Measurements from ENCODE around the gene EEFSEC. TPM values are rescaled to one million over a fixed set of nuclear protein-coding genes. Genes with fewer than 3 reads are reported as not detected.

The EEFSEC gene
- total RNA-seq, 2 experiments from 2014 or later = 17.7 to 25.3 TPM

DNA sequence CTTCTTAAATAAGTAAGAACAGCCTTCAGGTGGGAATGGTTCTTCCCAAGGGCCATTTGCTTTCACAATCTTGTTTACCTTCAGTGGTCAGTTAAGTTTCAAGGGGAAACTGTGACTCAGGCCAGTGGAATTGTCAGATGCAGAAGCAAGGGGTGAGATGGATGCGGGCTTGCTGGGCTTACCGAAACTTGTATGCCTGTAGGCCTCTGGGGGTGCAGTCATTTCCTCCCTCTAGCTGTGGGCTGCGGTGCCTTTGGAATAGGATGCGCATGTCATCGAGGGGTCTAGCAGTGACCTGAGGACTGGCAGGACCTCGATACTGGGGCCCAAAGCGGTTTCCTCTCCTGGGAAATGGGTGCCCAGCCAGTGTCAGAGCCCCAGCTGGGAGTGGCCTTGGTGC is 121.6 kb downstream of the EEFSEC start:
- H3K79me2 ChIP-seq (ENCODE audit: insufficient read depth, low read depth, low read length) = no peaks in the 10 kb centered on the region
- no peak overlapping the region for H3K4me3 ChIP-seq (ENCODE audit: low read depth, low read length, poor library complexity, severe bottlenecking)
- CTCF ChIA-PET (ENCODE audit: unreplicated experiment) = no interaction called here
- H2AFZ ChIP-seq (ENCODE audit: low read length) = no peak overlapping the region
- no TSS peak for BruUV-seq (replicated peaks)
- H3K4me1 ChIP-seq (ENCODE audit: insufficient read depth, low read length, poor library complexity, severe bottlenecking) = no peaks in the 10 kb centered on the region
- no peaks in the 10 kb centered on the region for H4K20me1 ChIP-seq (ENCODE audit: insufficient read depth, low read length)
- H3K36me3 ChIP-seq (ENCODE audit: insufficient read depth, low read length) = no peaks in the 10 kb centered on the region
- no peaks in the 10 kb centered on the region for H3K9me2 ChIP-seq (ENCODE audit: insufficient read depth, low read length)
- intact Hi-C loops (cut with micrococcal nuclease; ENCODE audit: unreplicated experiment) = no loop called here
- H3K9me3 ChIP-seq (ENCODE audit: low read length) = no peaks in the 10 kb centered on the region
- H3K27ac ChIP-seq (ENCODE audit: low read depth, low read length, poor library complexity, severe bottlenecking) = no peak overlapping the region
- no peak for DNase-seq (ENCODE audit: low spot score)
- no peak overlapping the region for H3K4me2 ChIP-seq (ENCODE audit: low read length)
- POLR2A ChIA-PET = interaction anchor here (0.7 kb wide), 1 partner anchor 33 kb away, joined by 3 read pairs; no protein-coding TSS in a partner anchor
- TF ChIP-seq, protein P1, sequence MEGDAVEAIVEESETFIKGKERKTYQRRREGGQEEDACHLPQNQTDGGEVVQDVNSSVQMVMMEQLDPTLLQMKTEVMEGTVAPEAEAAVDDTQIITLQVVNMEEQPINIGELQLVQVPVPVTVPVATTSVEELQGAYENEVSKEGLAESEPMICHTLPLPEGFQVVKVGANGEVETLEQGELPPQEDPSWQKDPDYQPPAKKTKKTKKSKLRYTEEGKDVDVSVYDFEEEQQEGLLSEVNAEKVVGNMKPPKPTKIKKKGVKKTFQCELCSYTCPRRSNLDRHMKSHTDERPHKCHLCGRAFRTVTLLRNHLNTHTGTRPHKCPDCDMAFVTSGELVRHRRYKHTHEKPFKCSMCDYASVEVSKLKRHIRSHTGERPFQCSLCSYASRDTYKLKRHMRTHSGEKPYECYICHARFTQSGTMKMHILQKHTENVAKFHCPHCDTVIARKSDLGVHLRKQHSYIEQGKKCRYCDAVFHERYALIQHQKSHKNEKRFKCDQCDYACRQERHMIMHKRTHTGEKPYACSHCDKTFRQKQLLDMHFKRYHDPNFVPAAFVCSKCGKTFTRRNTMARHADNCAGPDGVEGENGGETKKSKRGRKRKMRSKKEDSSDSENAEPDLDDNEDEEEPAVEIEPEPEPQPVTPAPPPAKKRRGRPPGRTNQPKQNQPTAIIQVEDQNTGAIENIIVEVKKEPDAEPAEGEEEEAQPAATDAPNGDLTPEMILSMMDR (conservative IDR thresholded peaks at IDR 0.05; ENCODE audit: low read length) = no peak
- no peak for TF ChIP-seq EZH2phosphoT487 (IDR thresholded peaks at IDR 0.05; ENCODE audit: borderline replicate concordance, low read depth, low read length)

DNA sequence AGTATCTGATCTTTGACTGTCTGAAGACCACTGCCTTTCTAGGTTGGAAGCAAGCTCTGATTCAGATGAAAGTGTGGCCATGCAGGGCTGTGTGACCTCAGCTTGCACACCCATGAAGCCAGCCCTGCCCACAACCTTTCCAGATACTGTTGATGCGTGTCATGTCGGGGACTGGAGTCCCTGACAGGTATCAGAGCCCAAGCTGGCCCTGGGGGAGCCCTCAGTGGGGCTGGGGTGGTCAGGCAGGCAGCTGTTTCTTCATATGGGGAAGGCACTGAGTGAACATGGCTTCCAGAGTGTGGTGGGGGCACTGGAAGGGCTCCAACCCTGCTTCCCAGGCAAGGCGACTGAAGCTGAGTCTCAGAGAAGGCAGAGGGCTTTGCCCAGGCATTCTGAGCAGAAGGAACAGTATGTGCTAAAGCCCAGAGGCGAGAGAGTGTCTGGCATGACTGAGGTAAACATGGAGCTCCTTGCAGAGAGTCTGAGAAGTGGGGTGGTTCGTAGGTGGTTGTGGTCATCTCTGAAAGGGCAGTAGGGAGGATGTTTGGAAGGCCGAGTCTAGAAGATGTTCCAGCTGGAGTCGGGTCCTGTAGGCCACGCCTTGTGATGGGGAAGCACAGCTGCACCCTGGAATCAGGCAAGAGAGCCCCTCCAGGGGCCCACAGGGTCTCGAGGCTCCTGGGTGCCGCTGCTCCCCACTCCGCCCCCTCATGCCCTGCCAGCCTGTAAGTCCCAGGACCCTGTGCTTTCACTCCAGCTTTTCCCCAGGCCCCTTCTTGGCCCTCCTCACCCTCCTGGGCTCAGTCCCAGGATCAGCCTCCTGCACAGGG is 122.2 kb downstream of the EEFSEC start:
- no peak overlapping the region for H2AFZ ChIP-seq (ENCODE audit: low read length)
- no peaks in the 10 kb centered on the region for H3K4me1 ChIP-seq (ENCODE audit: insufficient read depth, low read length, poor library complexity, severe bottlenecking)
- BruUV-seq (replicated peaks) = no TSS peak
- H3K4me2 ChIP-seq (ENCODE audit: low read length) = no peak overlapping the region
- H3K27ac ChIP-seq (ENCODE audit: low read depth, low read length, poor library complexity, severe bottlenecking) = no peak overlapping the region
- H3K9me2 ChIP-seq (ENCODE audit: insufficient read depth, low read length) = no peaks in the 10 kb centered on the region
- intact Hi-C loops (cut with micrococcal nuclease; ENCODE audit: unreplicated experiment) = no loop called here
- TF ChIP-seq, protein P1 (conservative IDR thresholded peaks at IDR 0.05; ENCODE audit: low read length) = no peak
- TF ChIP-seq EZH2phosphoT487 (IDR thresholded peaks at IDR 0.05; ENCODE audit: borderline replicate concordance, low read depth, low read length) = no peak
- H4K20me1 ChIP-seq (ENCODE audit: insufficient read depth, low read length) = no peaks in the 10 kb centered on the region
- no peaks in the 10 kb centered on the region for H3K79me2 ChIP-seq (ENCODE audit: insufficient read depth, low read depth, low read length)
- H3K9me3 ChIP-seq (ENCODE audit: low read length) = no peaks in the 10 kb centered on the region
- H3K4me3 ChIP-seq (ENCODE audit: low read depth, low read length, poor library complexity, severe bottlenecking) = no peak overlapping the region
- H3K36me3 ChIP-seq (ENCODE audit: insufficient read depth, low read length) = no peaks in the 10 kb centered on the region
- CTCF ChIA-PET (ENCODE audit: unreplicated experiment) = no interaction called here
- no peak for DNase-seq (ENCODE audit: low spot score)
- POLR2A ChIA-PET = no interaction called here

DNA sequence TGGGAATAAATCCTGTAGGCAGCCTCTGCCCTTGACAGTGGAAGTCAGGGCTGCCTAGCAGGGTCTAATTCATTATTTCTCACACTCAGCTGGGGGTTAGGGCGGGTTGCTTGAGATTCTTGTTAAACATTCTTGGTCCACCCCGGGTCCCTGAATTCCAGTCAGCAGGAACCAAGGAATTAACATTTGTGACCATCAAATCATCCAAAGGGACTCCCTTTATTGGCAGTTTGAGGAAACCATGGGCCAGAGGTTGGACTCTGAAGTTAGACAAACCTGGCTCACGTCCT is 122.8 kb downstream of the EEFSEC start:
- Histone ChIP-seq H3K4me2 (ENCODE audit: low read length) (no peak overlapping the region), H2AFZ (ENCODE audit: low read length) (no peak overlapping the region), H4K20me1 (ENCODE audit: insufficient read depth, low read length) (no peaks in the 10 kb centered on the region), H3K4me1 (ENCODE audit: insufficient read depth, low read length, poor library complexity, severe bottlenecking) (no peaks in the 10 kb centered on the region), H3K36me3 (ENCODE audit: insufficient read depth, low read length) (no peaks in the 10 kb centered on the region), H3K79me2 (ENCODE audit: insufficient read depth, low read depth, low read length) (no peaks in the 10 kb centered on the region), H3K27ac (ENCODE audit: low read depth, low read length, poor library complexity, severe bottlenecking) (no peak overlapping the region), H3K9me2 (ENCODE audit: insufficient read depth, low read length) (no peaks in the 10 kb centered on the region), H3K9me3 (ENCODE audit: low read length) (no peaks in the 10 kb centered on the region), H3K4me3 (ENCODE audit: low read depth, low read length, poor library complexity, severe bottlenecking) (no peak overlapping the region)
- intact Hi-C loops (cut with micrococcal nuclease; ENCODE audit: unreplicated experiment) = no loop called here
- no peak for DNase-seq (ENCODE audit: low spot score)
- BruUV-seq (replicated peaks) = no TSS peak
- ChIA-PET POLR2A (no interaction called here), CTCF (ENCODE audit: unreplicated experiment) (no interaction called here)
- TF ChIP-seq EZH2phosphoT487 (IDR thresholded peaks at IDR 0.05; ENCODE audit: borderline replicate concordance, low read depth, low read length) = no peak
- TF ChIP-seq, protein P1 (conservative IDR thresholded peaks at IDR 0.05; ENCODE audit: low read length) = no peak

All from OCI-LY7 (cell line).